ENCODE measurements around the gene ADAT3.

ADAT3 gene

GRCh38 chr19:1902923-1903322, 2.3 kb upstream of the ADAT3 start:
- 85 to 88% methylated on average over 6 of the region's 6 CpGs for WGBS, 2 experiments
- H3K36me3 ChIP-seq (ENCODE audit: control insufficient read depth, insufficient read depth, low read length) = peaks cover 6% of the 10 kb centered on the region
- H3K27ac ChIP-seq (ENCODE audit: insufficient read depth, low read depth, low read length, poor library complexity, severe bottlenecking) = no peak overlapping the region
- H3K4me1 ChIP-seq (ENCODE audit: control insufficient read depth, insufficient read depth, low read length) = peaks cover 6% of the 10 kb centered on the region
- H3K27me3 ChIP-seq (ENCODE audit: control insufficient read depth, insufficient read depth, low read length, poor library complexity, severe bottlenecking) = no peaks in the 10 kb centered on the region
- H3K4me3 ChIP-seq (ENCODE audit: insufficient read depth, low read depth, low read length) = no peak overlapping the region
- no peaks in the 10 kb centered on the region for H3K9me3 ChIP-seq (ENCODE audit: control insufficient read depth, low read length)

GRCh38 chr19:1904860-1905109, 414 bp upstream of the ADAT3 start:
- WGBS, 2 experiments = 51 to 52% methylated on average over 8 of the region's 8 CpGs
- H3K4me3 ChIP-seq (ENCODE audit: insufficient read depth, low read depth, low read length) = no peak overlapping the region
- no peaks in the 10 kb centered on the region for H3K27me3 ChIP-seq (ENCODE audit: control insufficient read depth, insufficient read depth, low read length, poor library complexity, severe bottlenecking)
- H3K27ac ChIP-seq (ENCODE audit: insufficient read depth, low read depth, low read length, poor library complexity, severe bottlenecking) = peak overlapping the region; percentile 76
- peaks cover 7% of the 10 kb centered on the region for H3K36me3 ChIP-seq (ENCODE audit: control insufficient read depth, insufficient read depth, low read length)
- no peaks in the 10 kb centered on the region for H3K9me3 ChIP-seq (ENCODE audit: control insufficient read depth, low read length)
- H3K4me1 ChIP-seq (ENCODE audit: control insufficient read depth, insufficient read depth, low read length) = peaks cover 6% of the 10 kb centered on the region

DNA sequence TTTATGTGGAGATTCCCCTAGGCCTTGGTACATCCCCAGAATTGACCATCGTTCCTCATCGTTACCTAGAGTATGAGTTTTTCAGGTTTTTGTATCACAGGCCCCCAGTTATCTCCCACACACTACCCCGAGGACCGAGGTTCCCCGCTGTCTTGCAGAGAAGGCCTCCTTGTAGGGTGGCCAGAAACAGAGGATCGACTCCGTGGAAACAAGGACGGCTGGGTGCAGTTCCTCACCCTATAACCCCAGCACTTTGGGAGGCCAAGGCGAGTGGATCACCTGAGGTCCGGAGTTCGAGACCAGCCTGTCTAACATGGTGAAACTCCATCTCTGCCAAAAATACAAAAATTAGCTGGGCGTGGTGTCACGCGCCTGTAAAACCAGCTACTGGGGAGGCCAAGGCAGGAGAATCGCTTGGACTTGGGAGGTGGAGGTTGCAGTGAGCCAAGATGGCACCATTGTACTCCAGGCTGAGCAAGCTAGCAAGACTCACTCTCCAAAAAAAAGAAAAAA, 720 bp downstream of the ADAT3 start:
- peak overlapping the region; percentile 36 for H3K27ac ChIP-seq (ENCODE audit: insufficient read depth, low read depth, low read length, poor library complexity, severe bottlenecking)
- no peaks in the 10 kb centered on the region for H3K9me3 ChIP-seq (ENCODE audit: control insufficient read depth, low read length)
- 87 to 89% methylated on average over 15 of the region's 15 CpGs for WGBS, 2 experiments
- peaks cover 7% of the 10 kb centered on the region for H3K36me3 ChIP-seq (ENCODE audit: control insufficient read depth, insufficient read depth, low read length)
- H3K27me3 ChIP-seq (ENCODE audit: control insufficient read depth, insufficient read depth, low read length, poor library complexity, severe bottlenecking) = no peaks in the 10 kb centered on the region
- H3K4me3 ChIP-seq (ENCODE audit: insufficient read depth, low read depth, low read length) = peak overlapping the region; percentile 60
- peaks cover 6% of the 10 kb centered on the region for H3K4me1 ChIP-seq (ENCODE audit: control insufficient read depth, insufficient read depth, low read length)

- no peaks in the 10 kb centered on the region for H3K27me3 ChIP-seq (ENCODE audit: control insufficient read depth, insufficient read depth, low read length, poor library complexity, severe bottlenecking)
- WGBS, 2 experiments = 87 to 90% methylated on average over 10 of the region's 10 CpGs
- peaks cover 9% of the 10 kb centered on the region for H3K36me3 ChIP-seq (ENCODE audit: control insufficient read depth, insufficient read depth, low read length)
- no peaks in the 10 kb centered on the region for H3K9me3 ChIP-seq (ENCODE audit: control insufficient read depth, low read length)
- no peak overlapping the region for H3K4me3 ChIP-seq (ENCODE audit: insufficient read depth, low read depth, low read length)
- peaks cover 6% of the 10 kb centered on the region for H3K4me1 ChIP-seq (ENCODE audit: control insufficient read depth, insufficient read depth, low read length)
- H3K27ac ChIP-seq (ENCODE audit: insufficient read depth, low read depth, low read length, poor library complexity, severe bottlenecking) = no peak overlapping the region
These were observed 1.9 kb downstream of the ADAT3 start for GRCh38 chr19:1906985-1907562.

- Histone ChIP-seq H3K9me3 (ENCODE audit: control insufficient read depth, low read length) (no peaks in the 10 kb centered on the region), H3K27ac (ENCODE audit: insufficient read depth, low read depth, low read length, poor library complexity, severe bottlenecking) (no peak overlapping the region), H3K36me3 (ENCODE audit: control insufficient read depth, insufficient read depth, low read length) (peaks cover 12% of the 10 kb centered on the region), H3K4me3 (ENCODE audit: insufficient read depth, low read depth, low read length) (no peak overlapping the region), H3K27me3 (ENCODE audit: control insufficient read depth, insufficient read depth, low read length, poor library complexity, severe bottlenecking) (no peaks in the 10 kb centered on the region), H3K4me1 (ENCODE audit: control insufficient read depth, insufficient read depth, low read length) (peaks cover 6% of the 10 kb centered on the region)
- WGBS, 2 experiments = 94 to 95% methylated on average over 43 of the region's 43 CpGs
These were observed 2.6 kb downstream of the ADAT3 start for GRCh38 chr19:1907563-1908363.

DNA sequence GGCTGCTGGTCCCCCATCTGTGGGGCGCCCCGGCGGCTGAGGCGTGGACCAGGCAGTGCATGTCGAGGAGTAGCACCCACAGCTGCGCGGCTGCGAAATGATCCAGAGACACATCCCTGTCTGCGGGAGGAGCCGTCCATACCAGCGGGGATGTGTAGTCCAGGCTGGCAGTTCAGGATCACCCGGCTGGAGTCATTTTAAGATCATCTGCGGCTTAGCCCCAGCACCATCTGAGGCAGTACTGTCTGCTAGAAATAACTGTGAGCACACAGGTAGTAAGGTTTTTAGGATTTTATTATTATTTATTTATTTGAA, 3.1 kb downstream of the ADAT3 start:
- no peaks in the 10 kb centered on the region for H3K27me3 ChIP-seq (ENCODE audit: control insufficient read depth, insufficient read depth, low read length, poor library complexity, severe bottlenecking)
- H3K4me1 ChIP-seq (ENCODE audit: control insufficient read depth, insufficient read depth, low read length) = peaks cover 6% of the 10 kb centered on the region
- WGBS, 2 experiments = 97% methylated on average over 13 of the region's 13 CpGs
- peaks cover 18% of the 10 kb centered on the region for H3K36me3 ChIP-seq (ENCODE audit: control insufficient read depth, insufficient read depth, low read length)
- H3K27ac ChIP-seq (ENCODE audit: insufficient read depth, low read depth, low read length, poor library complexity, severe bottlenecking) = no peak overlapping the region
- no peaks in the 10 kb centered on the region for H3K9me3 ChIP-seq (ENCODE audit: control insufficient read depth, low read length)
- H3K4me3 ChIP-seq (ENCODE audit: insufficient read depth, low read depth, low read length) = no peak overlapping the region

GRCh38 chr19:1909761-1910080, 4.5 kb downstream of the ADAT3 start:
- peaks cover 19% of the 10 kb centered on the region for H3K36me3 ChIP-seq (ENCODE audit: control insufficient read depth, insufficient read depth, low read length)
- no peak overlapping the region for H3K4me3 ChIP-seq (ENCODE audit: insufficient read depth, low read depth, low read length)
- H3K9me3 ChIP-seq (ENCODE audit: control insufficient read depth, low read length) = no peaks in the 10 kb centered on the region
- H3K27me3 ChIP-seq (ENCODE audit: control insufficient read depth, insufficient read depth, low read length, poor library complexity, severe bottlenecking) = no peaks in the 10 kb centered on the region
- no peaks in the 10 kb centered on the region for H3K4me1 ChIP-seq (ENCODE audit: control insufficient read depth, insufficient read depth, low read length)
- WGBS, 2 experiments = 93 to 94% methylated on average over 10 of the region's 10 CpGs
- H3K27ac ChIP-seq (ENCODE audit: insufficient read depth, low read depth, low read length, poor library complexity, severe bottlenecking) = no peak overlapping the region

- no peaks in the 10 kb centered on the region for H3K4me1 ChIP-seq (ENCODE audit: control insufficient read depth, insufficient read depth, low read length)
- WGBS, 2 experiments = 96 to 97% methylated on average over 10 of the region's 10 CpGs
- H3K27me3 ChIP-seq (ENCODE audit: control insufficient read depth, insufficient read depth, low read length, poor library complexity, severe bottlenecking) = no peaks in the 10 kb centered on the region
- H3K27ac ChIP-seq (ENCODE audit: insufficient read depth, low read depth, low read length, poor library complexity, severe bottlenecking) = no peak overlapping the region
- peaks cover 23% of the 10 kb centered on the region for H3K36me3 ChIP-seq (ENCODE audit: control insufficient read depth, insufficient read depth, low read length)
- no peaks in the 10 kb centered on the region for H3K9me3 ChIP-seq (ENCODE audit: control insufficient read depth, low read length)
- no peak overlapping the region for H3K4me3 ChIP-seq (ENCODE audit: insufficient read depth, low read depth, low read length)
These were observed 5.0 kb downstream of the ADAT3 start for GRCh38 chr19:1910177-1910576.

- Histone ChIP-seq H3K9me3 (ENCODE audit: control insufficient read depth, low read length) (no peaks in the 10 kb centered on the region), H3K27me3 (ENCODE audit: control insufficient read depth, insufficient read depth, low read length, poor library complexity, severe bottlenecking) (no peaks in the 10 kb centered on the region), H3K4me1 (ENCODE audit: control insufficient read depth, insufficient read depth, low read length) (no peaks in the 10 kb centered on the region), H3K36me3 (ENCODE audit: control insufficient read depth, insufficient read depth, low read length) (peaks cover 25% of the 10 kb centered on the region), H3K27ac (ENCODE audit: insufficient read depth, low read depth, low read length, poor library complexity, severe bottlenecking) (no peak overlapping the region), H3K4me3 (ENCODE audit: insufficient read depth, low read depth, low read length) (no peak overlapping the region)
- WGBS, 2 experiments = 91 to 92% methylated on average over 13 of the region's 13 CpGs
These were observed 5.9 kb downstream of the ADAT3 start for GRCh38 chr19:1911098-1911497.

GRCh38 chr19:1911995-1912394, 6.8 kb downstream of the ADAT3 start:
- Histone ChIP-seq H3K27me3 (ENCODE audit: control insufficient read depth, insufficient read depth, low read length, poor library complexity, severe bottlenecking) (no peaks in the 10 kb centered on the region), H3K9me3 (ENCODE audit: control insufficient read depth, low read length) (no peaks in the 10 kb centered on the region), H3K4me1 (ENCODE audit: control insufficient read depth, insufficient read depth, low read length) (no peaks in the 10 kb centered on the region), H3K27ac (ENCODE audit: insufficient read depth, low read depth, low read length, poor library complexity, severe bottlenecking) (no peak overlapping the region), H3K36me3 (ENCODE audit: control insufficient read depth, insufficient read depth, low read length) (peaks cover 25% of the 10 kb centered on the region), H3K4me3 (ENCODE audit: insufficient read depth, low read depth, low read length) (no peak overlapping the region)
- WGBS, 2 experiments = 96 to 97% methylated on average over 37 of the region's 37 CpGs

All from ectodermal cell (in vitro differentiated cells).